Measurements from ENCODE around the gene CMBL.

GRCh38 chr5:10268100-10268499 lies 39.6 kb downstream of the CMBL start:
- TF ChIP-seq EZH2phosphoT487 (IDR thresholded peaks at IDR 0.05; ENCODE audit: borderline replicate concordance), result no peak
- no peak for TF ChIP-seq CTCF (conservative IDR thresholded peaks at IDR 0.05; ENCODE audit: low read length)
